IMR-90 (cell line): ENCODE data around the gene NPFFR1. TPM values are rescaled to one million over a fixed set of nuclear protein-coding genes. Genes with fewer than 3 reads are reported as not detected.

Experiments
- ATAC-seq: fragments of 200-7000 bp; cut with Tn5 transposase; 2 replicates; pipeline ENCODE4 v1.9.1; 2020; ENCODE audit warnings: low read depth, mild to moderate bottlenecking, moderate library complexity
- BruUV-seq: library from RNA; stranded (reverse); fragments of 400-500 nt; replicated peaks from 2 replicates; lab custom pipeline; 2021; lab: Mats Ljungman, UMichigan
- CTCF ChIA-PET: fragments of 300-600 bp; formaldehyde crosslinking; extraction: SDS; loops from one replicate; lab custom pipeline; 2021; ENCODE audit warnings: antibody characterized with exemption; lab: Yijun Ruan, JAX
- POLR2A ChIA-PET: fragments of 300-600 bp; sonication (Branson Sonifier 250); formaldehyde crosslinking; loops from one replicate; lab custom pipeline; 2022; ENCODE audit warnings: antibody characterized with exemption; ENCODE audit not compliant: unreplicated experiment; lab: Charles Lee
- DNase-seq: peaks from one replicate; pipeline ENCODE4 v3.0.0; 2013
- H2AFZ ChIP-seq: replicated peaks from 2 replicates; pipeline ENCODE3; 2013; ENCODE audit warnings: low read length, mild to moderate bottlenecking; ENCODE audit not compliant: poor library complexity
- H2AK5ac ChIP-seq: 2 replicates; pipeline ENCODE4 v1.6.1; 2013; ENCODE audit warnings: low read depth, low read length, inconsistent platforms
- H2AK9ac ChIP-seq: replicated peaks from 2 replicates; pipeline ENCODE3; 2013; ENCODE audit warnings: mild to moderate bottlenecking, low read depth, low read length, moderate library complexity; ENCODE audit not compliant: poor library complexity
- H2BK120ac ChIP-seq: 2 replicates; pipeline ENCODE4 v1.6.1; 2013; ENCODE audit warnings: low read depth, low read length, inconsistent platforms
- H2BK15ac ChIP-seq: 3 replicates; pipeline ENCODE4 v1.6.1; 2013; ENCODE audit warnings: low read depth, low read length, inconsistent platforms
- H2BK20ac ChIP-seq: 2 replicates; pipeline ENCODE4 v1.6.1; 2013; ENCODE audit warnings: low read depth, mild to moderate bottlenecking, inconsistent platforms, low read length, moderate library complexity
- H2BK5ac ChIP-seq: 2 replicates; pipeline ENCODE4 v1.6.1; 2013; ENCODE audit warnings: mild to moderate bottlenecking, low read depth, low read length, inconsistent platforms; ENCODE audit not compliant: poor library complexity, severe bottlenecking
- H3K14ac ChIP-seq: replicated peaks from 2 replicates; pipeline ENCODE4 v1.6.1; 2013; ENCODE audit warnings: low read depth, low read length, inconsistent platforms
- H3K18ac ChIP-seq: 2 replicates; pipeline ENCODE4 v1.6.1; 2013; ENCODE audit warnings: low read depth, low read length, control low read depth
- H3K23ac ChIP-seq: 2 replicates; pipeline ENCODE4 v1.6.1; 2013; ENCODE audit warnings: low read depth, low read length, inconsistent platforms
- H3K27ac ChIP-seq: 2 replicates; pipeline ENCODE4 v1.5.1; 2013; ENCODE audit warnings: mild to moderate bottlenecking, control low read depth, low read length; ENCODE audit not compliant: insufficient read depth
- H3K27me3 ChIP-seq: 2 replicates; pipeline ENCODE4 v1.6.1; 2013; ENCODE audit warnings: low read length; ENCODE audit not compliant: control insufficient read depth, insufficient read depth
- H3K36me3 ChIP-seq: 2 replicates; pipeline ENCODE4 v1.6.1; 2013; ENCODE audit warnings: low read length, mixed read lengths; ENCODE audit not compliant: control insufficient read depth, insufficient read depth
- H3K4ac ChIP-seq: 2 replicates; pipeline ENCODE4 v1.6.1; 2013; ENCODE audit warnings: low read depth, low read length, inconsistent platforms
- H3K4me1 ChIP-seq: 2 replicates; pipeline ENCODE4 v1.6.1; 2013; ENCODE audit warnings: low read length, mixed read lengths; ENCODE audit not compliant: control insufficient read depth, insufficient read depth
- H3K4me2 ChIP-seq: 2 replicates; pipeline ENCODE4 v1.6.1; 2013; ENCODE audit warnings: low read depth, mild to moderate bottlenecking, control low read depth, low read length, moderate library complexity
- H3K4me3 ChIP-seq: 2 replicates; pipeline ENCODE4 v1.5.1; 2013; ENCODE audit warnings: low read depth, mild to moderate bottlenecking, control low read depth, low read length, moderate library complexity; ENCODE audit not compliant: insufficient read depth
- H3K56ac ChIP-seq: 2 replicates; pipeline ENCODE4 v1.6.1; 2013; ENCODE audit warnings: low read length, inconsistent platforms; ENCODE audit not compliant: insufficient read depth; ENCODE audit errors: extremely low read depth
- H3K79me1 ChIP-seq, 2 experiments: 2 replicates each; pipeline ENCODE4 v1.6.1; 2013; ENCODE audit warnings: low read length in 2 of 2, inconsistent platforms in 1 of 2, low read depth in 1 of 2
- H3K9ac ChIP-seq: 2 replicates; pipeline ENCODE4 v1.6.1; 2013; ENCODE audit warnings: low read depth, low read length, control low read depth
- H3K9me1 ChIP-seq: 2 replicates; pipeline ENCODE4 v1.6.1; 2013; ENCODE audit warnings: low read length, inconsistent platforms; ENCODE audit not compliant: insufficient read depth
- H3K9me3 ChIP-seq: 2 replicates; pipeline ENCODE4 v1.6.1; 2013; ENCODE audit warnings: low read length; ENCODE audit not compliant: control insufficient read depth, insufficient read depth
- H4K20me1 ChIP-seq: 2 replicates; pipeline ENCODE4 v1.6.1; 2013; ENCODE audit warnings: low read length, inconsistent platforms; ENCODE audit not compliant: insufficient read depth
- H4K5ac ChIP-seq: 2 replicates; pipeline ENCODE4 v1.6.1; 2013; ENCODE audit warnings: mild to moderate bottlenecking, low read depth, low read length, control low read depth
- H4K8ac ChIP-seq, 2 experiments: 2 replicates each; pipeline ENCODE4 v1.6.1; 2013; ENCODE audit warnings: low read depth in 2 of 2, low read length in 2 of 2, control low read depth in 1 of 2, inconsistent platforms in 1 of 2
- H4K91ac ChIP-seq: 2 replicates; pipeline ENCODE4 v1.6.1; 2013; ENCODE audit warnings: low read depth, low read length, inconsistent platforms; ENCODE audit not compliant: insufficient read depth
- CEBPB ChIP-seq: IDR thresholded peaks from 2 replicates; pipeline ENCODE4 v1.6.1; 2012; ENCODE audit warnings: low read depth, low read length, improper control_type of control experiment
- CTCF ChIP-seq: conservative IDR thresholded peaks from 2 replicates; pipeline ENCODE4 v1.5.1; 2012; ENCODE audit warnings: mild to moderate bottlenecking, low read depth, low read length, improper control_type of control experiment
- ELK1 ChIP-seq: fragments of 150-350 bp; IDR thresholded peaks from 2 replicates; pipeline ENCODE4 v1.6.1; 2016; ENCODE audit warnings: low read depth, mild to moderate bottlenecking, low read length, moderate library complexity, borderline replicate concordance
- MXI1 ChIP-seq: IDR thresholded peaks from 2 replicates; pipeline ENCODE4 v1.6.1; 2012; ENCODE audit warnings: low read depth, mild to moderate bottlenecking, low read length, moderate library complexity, borderline replicate concordance
- WGBS, 2 experiments: methylation state at CpG; one replicate each; pipeline versions ENCODE4 v1.1.5 to v1.1.7; 2013; ENCODE audit warnings: missing lambda C conversion rate in 2 of 2; ENCODE audit not compliant: insufficient read length in 1 of 2; ENCODE audit errors: extremely low coverage in 2 of 2; 5-methylcytosine and 5-hydroxymethylcytosine counted together
- dilution Hi-C: fragments of 300-500 bp; cut with HindIII; formaldehyde crosslinking; loops from one replicate; pipeline ENCODE4 v1.14.3; 2018; ENCODE audit warnings: low sequenced_read_pairs; ENCODE audit not compliant: unreplicated experiment
- in situ Hi-C: fragments of 300-500 bp; cut with MboI; formaldehyde crosslinking; loops from 3 replicates; pipeline ENCODE4 v1.14.3; 2019; ENCODE audit warnings: low sequenced_read_pairs, inconsistent platforms, mixed read lengths
- intact Hi-C: fragments of 100-400 bp; cut with micrococcal nuclease; formaldehyde crosslinking; loops from 2 replicates; pipeline ENCODE4 v1.10.0; 2022
- polyA plus RNA-seq, 3 experiments: library from polyadenylated mRNA; depleted of rRNA; stranded (reverse); fragments of >200 nt; gene quantifications; 2 replicates each; pipeline ENCODE4 v1.2.3, GENCODE V29; 2012; ENCODE audit warnings: low replicate concordance in 1 of 3
- total RNA-seq: library from RNA; depleted of rRNA; stranded (reverse); fragments of >200 nt; gene quantifications from 2 replicates; pipeline ENCODE4 v1.2.3, GENCODE V29; 2012

Gene NPFFR1
- total and polyA plus RNA-seq, 2 of the 4 experiments (the other 2 are of a cell fraction): not detected

GRCh38 chr10:70253878-70254765 lies 29.7 kb downstream of the NPFFR1 start:
- no peak for DNase-seq

More at GRCh38 chr10:70253878-70254765, 29.7 kb downstream of the NPFFR1 start:
- Histone ChIP-seq H3K23ac (0 out of 2 replicates have a peak overlapping the region, but pooled peaks have one; percentile 51), H3K36me3 (no peaks in the 10 kb centered on the region), H4K20me1 (no peaks in the 10 kb centered on the region), H3K9ac (no peak overlapping the region), H3K18ac (no peak overlapping the region), H3K56ac (no peak overlapping the region), H4K91ac (no peak overlapping the region), H2BK20ac (no peak overlapping the region), H3K4me2 (no peak overlapping the region), H3K4ac (no peak overlapping the region), H3K79me1 (no peaks in the 10 kb centered on the region), H4K8ac (no peak overlapping the region), H3K27me3 (peaks cover 24% of the 10 kb centered on the region), H3K9me1 (no peaks in the 10 kb centered on the region), H2BK15ac (no peak overlapping the region), H3K14ac (no peak overlapping the region), H3K4me3 (no peak overlapping the region), H2AFZ (peak overlapping the region; percentile 39), H4K5ac (no peak overlapping the region), H3K9me3 (peaks cover 7% of the 10 kb centered on the region), H3K27ac (no peak overlapping the region), H2AK9ac (no peak overlapping the region), H3K4me1 (peaks cover 1% of the 10 kb centered on the region; the same call in 1 of the 2 replicates), H2BK5ac (no peak overlapping the region), H2AK5ac (no peak overlapping the region), H2BK120ac (no peak overlapping the region)
- in situ Hi-C loops (no loop called here), dilution Hi-C loops (no loop called here), intact Hi-C loops (no loop called here)
- TF ChIP-seq CTCF (no peak), CEBPB (no peak), ELK1 (no peak), MXI1 (no peak)
- ChIA-PET POLR2A (no interaction called here), CTCF (no interaction called here)
- no TSS peak for BruUV-seq
- 60% methylated on average over 2 of the region's 14 CpGs; no CpG with 5 or more reads in 1 of the 2 experiments for WGBS, 2 experiments
- no peak for ATAC-seq
